Activated CD8-positive, alpha-beta T cell treated with anti-CD3 and anti-CD28 coated beads for 36 hours (primary cell): ENCODE data around the gene STK24. TPM values are rescaled to one million over a fixed set of nuclear protein-coding genes. Genes with fewer than 3 reads are reported as not detected.

Experiments used
- ATAC-seq: fragments of 200-7000 bp; cut with Tn5 transposase; one replicate; pipeline ENCODE4 v1.10.0; 2021; ENCODE audit warnings: mild to moderate bottlenecking, moderate library complexity
- CTCF ChIA-PET: fragments of 350-600 bp; sonication (Branson Sonifier 250); formaldehyde crosslinking; loops from one replicate; lab custom pipeline; 2021; ENCODE audit warnings: antibody characterized with exemption; lab: Charles Lee
- POLR2A ChIA-PET: fragments of 350-600 bp; sonication (Branson Sonifier 250); formaldehyde crosslinking; loops from one replicate; lab custom pipeline; 2021; ENCODE audit warnings: antibody characterized with exemption; lab: Charles Lee
- DNase-seq: peaks from one replicate; pipeline ENCODE4 v3.0.0-alpha.2; 2020
- H3K27ac Mint-ChIP-seq: one replicate; pipeline ENCODE4 v1.8.0; 2021; ENCODE audit warnings: mild to moderate bottlenecking, mixed read lengths
- H3K27me3 Mint-ChIP-seq: one replicate; pipeline ENCODE4 v1.8.0; 2021; ENCODE audit warnings: mixed read lengths
- H3K36me3 Mint-ChIP-seq: one replicate; pipeline ENCODE4 v1.8.0; 2021; ENCODE audit warnings: low read depth, mixed read lengths
- H3K4me1 Mint-ChIP-seq: one replicate; pipeline ENCODE4 v1.8.0; 2021; ENCODE audit warnings: low read depth, mixed read lengths
- H3K4me3 Mint-ChIP-seq: one replicate; pipeline ENCODE4 v1.8.0; 2021; ENCODE audit warnings: mild to moderate bottlenecking, moderate library complexity, mixed read lengths
- H3K9me3 Mint-ChIP-seq: one replicate; pipeline ENCODE4 v1.8.0; 2021; ENCODE audit warnings: mixed read lengths
- CTCF ChIP-seq: fragments of 200-600 bp; IDR thresholded peaks from one replicate; pipeline ENCODE4 v1.8.0; 2022; ENCODE audit warnings: antibody characterized with exemption, mild to moderate bottlenecking
- intact Hi-C: fragments of 100-400 bp; cut with micrococcal nuclease; formaldehyde crosslinking; loops from one replicate; pipeline ENCODE4 v1.10.0; 2022
- total RNA-seq, 2 experiments: library from RNA; stranded (reverse); gene quantifications; one replicate each; pipeline ENCODE4 v1.2.3, GENCODE V29; 2021

The STK24 gene
- total RNA-seq, 2 experiments from 2014 or later = 118 TPM

GRCh38 chr13:98397861-98398260 lies 179.0 kb downstream of the STK24 start:
- DNase-seq = no peak
- Mint-ChIP-seq H3K4me1 (no peaks in the 10 kb centered on the region), H3K9me3 (no peaks in the 10 kb centered on the region), H3K36me3 (no peaks in the 10 kb centered on the region), H3K27me3 (peaks cover 3% of the 10 kb centered on the region), H3K27ac (no peak overlapping the region), H3K4me3 (no peak overlapping the region)
- ChIA-PET POLR2A (no interaction called here), CTCF (no interaction called here)
- TF ChIP-seq CTCF = no peak
- intact Hi-C loops = no loop called here
- ATAC-seq = no peak

GRCh38 chr13:98397221-98397620 lies 179.7 kb downstream of the STK24 start:
- peaks cover 3% of the 10 kb centered on the region for H3K27me3 Mint-ChIP-seq
- TF ChIP-seq CTCF = no peak
- ATAC-seq = no peak
- H3K4me1 Mint-ChIP-seq = no peaks in the 10 kb centered on the region
- no peak overlapping the region for H3K27ac Mint-ChIP-seq
- CTCF ChIA-PET = no interaction called here
- H3K36me3 Mint-ChIP-seq = no peaks in the 10 kb centered on the region
- H3K4me3 Mint-ChIP-seq = no peak overlapping the region
- no peak for DNase-seq
- POLR2A ChIA-PET = no interaction called here
- no peaks in the 10 kb centered on the region for H3K9me3 Mint-ChIP-seq
- intact Hi-C loops = no loop called here

- CTCF ChIA-PET = interaction anchor here (0.7 kb wide), 1 partner anchor 277 kb away, joined by 3 read pairs; no protein-coding TSS in a partner anchor
- H3K27ac Mint-ChIP-seq = no peak overlapping the region
These were observed 180.7 kb downstream of the STK24 start for GRCh38 chr13:98396071-98396710.

More at GRCh38 chr13:98396071-98396710, 180.7 kb downstream of the STK24 start:
- Mint-ChIP-seq H3K36me3 (no peaks in the 10 kb centered on the region), H3K9me3 (no peaks in the 10 kb centered on the region), H3K4me3 (no peak overlapping the region), H3K4me1 (no peaks in the 10 kb centered on the region), H3K27me3 (peaks cover 3% of the 10 kb centered on the region)
- POLR2A ChIA-PET = no interaction called here
- no peak for DNase-seq
- TF ChIP-seq CTCF = no peak
- no peak for ATAC-seq
- intact Hi-C loops = no loop called here

Other genes with a start within 250 kb of the STK24 start
- not detected for gene SLC15A1, start 175.6 kb upstream of the STK24 start, total RNA-seq